CMK (cell line): ENCODE measurements around the gene GOLGA6D.
"Not testable (repeated sequence)": the region's sequence is repeated elsewhere in the genome, so short reads cannot be mapped to it uniquely, and the experiment has no call there.

Experiments used
- DNase-seq: peaks from one replicate; pipeline ENCODE4 v3.0.0-alpha.2; 2010; ENCODE audit warnings: low read depth

Gene GOLGA6D

DNA sequence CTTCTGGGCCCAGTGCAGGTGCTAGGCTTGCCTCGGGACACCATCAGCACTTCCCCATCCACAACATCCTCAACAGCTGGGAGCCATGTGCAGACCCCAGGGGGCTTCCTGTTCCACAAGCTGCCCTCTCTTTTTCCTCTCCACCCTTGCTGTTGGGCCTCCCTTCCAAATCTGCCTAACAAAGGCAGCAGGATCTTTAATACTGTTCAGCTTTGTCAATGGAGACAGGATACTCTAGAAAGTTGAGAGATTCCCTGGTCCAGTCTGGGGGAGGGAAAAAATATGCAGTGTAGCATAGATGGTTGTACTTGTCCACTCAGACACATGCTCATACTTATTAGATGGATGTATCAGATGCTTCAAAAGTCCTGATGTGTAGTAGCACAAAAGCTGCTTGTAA is 4.1 kb upstream of the GOLGA6D start:
- DNase-seq: not testable (repeated sequence)

GRCh38 chr15:75284152-75284551 is 1.5 kb downstream of the GOLGA6D start:
- DNase-seq: not testable (repeated sequence)

DNA sequence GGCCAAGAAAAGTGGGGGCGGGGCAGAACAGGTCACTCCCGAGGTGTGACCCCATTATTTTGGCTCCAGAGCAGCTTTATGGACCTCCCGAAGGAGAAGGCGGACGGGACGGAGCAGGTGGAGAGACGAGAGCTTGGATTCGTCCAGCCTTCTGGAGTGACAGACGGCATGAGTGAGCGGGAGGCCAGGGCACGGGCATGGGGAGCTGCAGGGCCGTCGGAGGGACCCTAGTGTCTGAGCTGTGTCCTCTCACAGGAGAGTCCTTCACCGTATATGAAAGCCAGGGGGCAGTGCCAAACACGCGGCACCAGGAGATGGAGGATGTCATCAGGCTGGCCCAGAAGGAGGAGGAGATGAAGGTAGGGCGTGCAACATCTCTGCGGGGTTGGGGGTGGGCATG is 11.0 kb downstream of the GOLGA6D start:
- not testable (repeated sequence) for DNase-seq

GRCh38 chr15:75298541-75299310 is 16.1 kb downstream of the GOLGA6D start:
- DNase-seq: not testable (repeated sequence)

DNA sequence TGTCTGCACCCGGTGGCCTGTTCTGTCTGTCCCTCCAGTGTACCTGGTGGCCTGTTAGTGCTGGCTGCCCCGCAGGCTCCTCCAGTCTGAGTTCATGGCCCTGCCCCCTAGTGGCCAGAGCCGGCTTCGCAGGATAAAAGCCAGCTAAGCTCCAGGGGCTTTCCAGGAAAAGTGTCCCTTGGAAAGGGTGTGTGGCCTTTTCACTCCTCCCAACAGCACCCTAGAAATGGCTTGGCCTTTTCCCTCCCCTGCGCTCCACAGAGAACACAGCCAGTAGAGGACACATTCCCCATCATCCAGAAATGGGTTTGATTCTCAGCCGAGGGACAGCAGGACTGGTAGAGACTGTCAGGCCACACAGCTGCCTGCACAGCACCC is 16.7 kb downstream of the GOLGA6D start:
- not testable (repeated sequence) for DNase-seq

GRCh38 chr15:75300026-75300425 is 17.4 kb downstream of the GOLGA6D start:
- DNase-seq: not testable (repeated sequence)

- DNase-seq: no peak
These were observed 19.7 kb downstream of the GOLGA6D start for GRCh38 chr15:75302318-75302717.

DNA sequence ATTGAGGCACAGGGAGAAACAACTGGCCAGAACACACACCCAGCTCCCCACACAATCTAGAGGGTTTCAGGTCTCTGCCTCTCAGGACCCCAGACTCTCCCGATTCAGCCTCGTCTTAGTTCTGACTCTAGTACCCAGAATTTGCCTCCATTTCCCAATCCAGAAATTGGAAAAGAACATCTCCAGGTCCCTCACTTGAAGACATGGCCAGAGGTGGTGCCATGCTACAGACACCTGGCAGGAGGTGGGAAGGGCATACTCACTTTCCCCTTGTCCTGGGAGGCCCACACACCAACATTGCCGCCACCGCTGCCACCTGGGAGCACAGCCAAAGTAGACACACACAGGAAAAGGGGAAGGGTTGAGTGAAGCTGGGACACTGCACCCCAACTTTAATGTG is 20.1 kb downstream of the GOLGA6D start:
- not testable (repeated sequence) for DNase-seq

DNA sequence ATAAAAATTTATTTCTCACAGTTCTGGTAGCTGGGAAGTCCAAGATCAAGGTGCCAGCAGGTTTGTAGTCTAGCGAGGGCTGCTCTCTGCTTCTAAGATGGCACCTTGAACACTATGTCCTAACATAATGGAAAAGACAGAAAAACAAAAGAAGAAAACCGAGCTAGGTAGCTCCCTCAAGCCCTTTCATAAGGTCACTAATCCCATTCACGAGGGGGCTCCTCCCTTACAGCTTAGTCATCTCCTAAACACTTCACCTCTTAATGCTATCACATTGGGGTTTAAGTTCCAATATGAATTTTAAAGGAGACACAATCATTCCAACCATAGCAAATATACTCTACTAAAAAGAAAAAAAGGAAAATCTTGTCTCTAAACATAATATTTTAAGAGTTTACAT is 23.6 kb downstream of the GOLGA6D start:
- DNase-seq: no peak

GRCh38 chr15:75307778-75308390 is 25.2 kb downstream of the GOLGA6D start:
- peak; percentile 32 for DNase-seq

- no peak for DNase-seq
These were observed 27.1 kb downstream of the GOLGA6D start for GRCh38 chr15:75309711-75310110.

- not testable (repeated sequence) for DNase-seq
These were observed 29.9 kb downstream of the GOLGA6D start for GRCh38 chr15:75312548-75312947.

- no peak for DNase-seq
These were observed 30.6 kb downstream of the GOLGA6D start for GRCh38 chr15:75313116-75313845.

- no peak for DNase-seq
These were observed 32.1 kb downstream of the GOLGA6D start for GRCh38 chr15:75314552-75315290.

- DNase-seq: not testable (repeated sequence)
These were observed 36.7 kb downstream of the GOLGA6D start for GRCh38 chr15:75319231-75319897.

DNA sequence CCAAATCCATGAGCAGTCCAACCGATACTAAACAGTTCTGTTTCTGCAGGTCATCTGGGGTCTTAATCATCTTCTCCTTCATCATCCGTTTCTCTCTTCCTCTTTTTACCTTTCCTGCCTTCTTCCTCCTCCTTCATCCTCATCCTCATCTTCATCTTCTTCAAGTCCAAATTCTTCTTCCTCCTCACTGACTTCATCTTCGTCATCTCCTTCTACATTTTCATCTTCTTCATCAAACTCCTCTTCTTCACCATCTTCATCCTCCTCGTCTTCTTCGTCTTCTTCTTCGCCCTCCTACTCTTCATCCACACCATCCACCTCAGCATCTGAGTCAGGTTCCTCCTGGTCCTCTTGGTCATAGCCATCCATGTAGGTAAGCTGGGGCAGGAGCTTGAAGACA is 39.1 kb downstream of the GOLGA6D start:
- DNase-seq: no peak

DNA sequence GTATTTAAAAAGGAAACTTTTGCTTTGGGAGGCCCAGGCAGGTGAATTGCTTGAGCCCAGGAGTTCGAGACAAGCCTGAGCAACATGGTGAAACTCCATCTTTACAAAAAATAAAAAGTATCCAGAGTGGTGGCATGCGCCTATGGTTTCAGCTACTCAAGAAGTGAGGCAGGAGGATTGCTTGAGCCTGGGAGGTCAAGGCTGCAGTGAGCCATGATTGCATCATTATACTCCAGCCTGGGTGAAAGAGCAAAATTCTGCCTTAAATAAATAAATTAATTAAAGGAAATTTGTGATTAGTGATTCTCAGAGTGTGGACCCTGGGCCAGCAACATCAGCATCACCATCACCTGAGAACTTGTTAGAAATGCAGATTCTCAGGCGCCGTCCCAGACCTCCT is 43.3 kb downstream of the GOLGA6D start:
- no peak for DNase-seq

GRCh38 chr15:75327005-75327404 is 44.4 kb downstream of the GOLGA6D start:
- no peak for DNase-seq

GRCh38 chr15:75327491-75327890 is 44.9 kb downstream of the GOLGA6D start:
- DNase-seq: no peak

DNA sequence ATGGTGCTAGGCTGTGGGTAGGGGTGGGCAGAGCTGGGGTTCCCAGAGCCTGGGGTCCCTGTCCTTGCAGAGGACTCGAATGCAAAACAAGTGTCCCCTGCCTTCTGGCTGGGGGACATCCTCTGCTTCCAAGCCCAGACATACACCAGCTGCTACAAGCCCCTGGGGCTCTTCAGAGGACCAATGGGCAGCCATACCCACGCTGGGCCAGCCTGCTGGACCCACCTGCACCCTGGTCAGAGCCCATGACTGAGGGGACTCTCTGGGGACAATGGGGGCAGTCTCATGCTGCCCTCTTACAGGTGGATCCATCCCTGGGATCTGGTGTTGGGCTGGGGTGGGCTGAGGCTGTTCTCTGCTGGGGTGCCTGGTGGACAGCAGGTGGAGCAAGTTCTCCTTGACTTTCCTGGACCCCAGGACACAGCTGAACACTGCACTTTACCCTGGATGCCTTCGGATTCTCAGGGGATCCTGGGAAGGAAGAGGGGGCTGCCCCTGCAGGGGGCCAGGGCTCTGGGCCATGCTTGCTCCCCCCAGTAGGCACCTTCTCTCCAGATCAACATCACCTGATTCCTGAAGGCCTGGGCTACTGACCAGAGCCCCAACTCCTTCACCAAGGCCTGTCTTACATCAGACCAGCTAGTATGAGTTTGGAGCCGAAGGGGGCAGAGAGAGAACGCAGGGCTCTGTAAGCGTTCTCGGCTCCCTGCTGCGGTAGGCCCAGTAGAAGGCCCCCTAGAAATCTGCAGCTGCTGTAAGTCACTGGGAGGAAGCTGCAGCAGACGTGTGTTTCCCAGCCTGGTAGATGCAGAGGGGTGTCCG is 46.1 kb downstream of the GOLGA6D start:
- DNase-seq: no peak

- no peak for DNase-seq
These were observed 46.9 kb downstream of the GOLGA6D start for GRCh38 chr15:75329571-75329970.
